PC-9 (cell line): Measurements from ENCODE around the gene ITSN1. TPM values are rescaled to one million over a fixed set of nuclear protein-coding genes. Genes with fewer than 3 reads are reported as not detected.

Experiments
- BruUV-seq: library from RNA; stranded (reverse); fragments of 400-500 nt; replicated peaks from 2 replicates; lab custom pipeline; 2021; lab: Mats Ljungman, UMichigan
- CTCF ChIA-PET: fragments of 300-600 bp; sonication (Branson Sonifier 250); formaldehyde crosslinking; loops from one replicate; lab custom pipeline; 2022; ENCODE audit warnings: antibody characterized with exemption; lab: Charles Lee
- POLR2A ChIA-PET: fragments of 300-600 bp; sonication (Branson Sonifier 250); formaldehyde crosslinking; loops from one replicate; lab custom pipeline; 2022; ENCODE audit warnings: antibody characterized with exemption; ENCODE audit not compliant: unreplicated experiment; lab: Charles Lee
- DNase-seq, 2 experiments: peaks; one replicate each; pipeline versions ENCODE4 v3.0.0 to v3.0.0-alpha.2; 2015 to 2022; ENCODE audit warnings: mixed read lengths in 1 of 2
- H2AFZ ChIP-seq: fragments of 200-600 bp; sonication (generic); 2 replicates; pipeline ENCODE4 v1.8.1; 2017; ENCODE audit warnings: antibody characterized with exemption
- H3F3A ChIP-seq: fragments of 200-600 bp; sonication (generic); 2 replicates; pipeline ENCODE4 v1.8.1; 2017; ENCODE audit warnings: antibody characterized with exemption, mild to moderate bottlenecking, low read depth; ENCODE audit not compliant: insufficient read depth
- H3K27ac ChIP-seq: fragments of 200-600 bp; sonication (generic); 2 replicates; pipeline ENCODE4 v1.6.1; 2016; ENCODE audit warnings: mixed run types
- H3K27me3 ChIP-seq: fragments of 200-600 bp; sonication (generic); 2 replicates; pipeline ENCODE4 v1.6.1; 2016; ENCODE audit warnings: low read depth, mixed run types; ENCODE audit not compliant: insufficient read depth
- H3K36me3 ChIP-seq: fragments of 200-600 bp; sonication (generic); 2 replicates; pipeline ENCODE4 v1.6.1; 2016; ENCODE audit warnings: low read depth, mixed run types
- H3K4me1 ChIP-seq: fragments of 200-600 bp; sonication (generic); replicated peaks from 2 replicates; pipeline ENCODE4 v1.6.1; 2016; ENCODE audit warnings: mixed run types; ENCODE audit not compliant: insufficient read depth
- H3K4me2 ChIP-seq: fragments of 200-600 bp; sonication (generic); 2 replicates; pipeline ENCODE4 v1.6.1; 2017; ENCODE audit warnings: mixed run types
- H3K4me3 ChIP-seq: fragments of 200-600 bp; sonication (generic); 2 replicates; pipeline ENCODE4 v1.6.1; 2016; ENCODE audit warnings: mixed run types
- H3K79me2 ChIP-seq: fragments of 200-600 bp; sonication (generic); 2 replicates; pipeline ENCODE4 v1.6.1; 2017; ENCODE audit warnings: low read depth, mixed run types
- H3K9me2 ChIP-seq: fragments of 200-600 bp; sonication (generic); 2 replicates; pipeline ENCODE4 v1.8.1; 2017; ENCODE audit warnings: mild to moderate bottlenecking; ENCODE audit not compliant: insufficient read depth
- H3K9me3 ChIP-seq: fragments of 200-600 bp; sonication (generic); 2 replicates; pipeline ENCODE4 v1.8.1; 2016; ENCODE audit warnings: low read depth; ENCODE audit not compliant: insufficient read depth
- H4K20me1 ChIP-seq: fragments of 200-600 bp; sonication (generic); 2 replicates; pipeline ENCODE4 v1.8.1; 2017; ENCODE audit not compliant: insufficient read depth
- CTCF ChIP-seq: fragments of 200-600 bp; sonication (generic); conservative IDR thresholded peaks from 2 replicates; pipeline ENCODE4 v1.6.1; 2017; ENCODE audit warnings: mixed run types, antibody characterized with exemption, mild to moderate bottlenecking, moderate library complexity
- EZH2 ChIP-seq: fragments of 200-600 bp; sonication (generic); IDR thresholded peaks from 2 replicates; pipeline ENCODE4 v1.8.0; 2017; ENCODE audit warnings: antibody characterized with exemption, low read depth
- intact Hi-C: fragments of 100-400 bp; cut with micrococcal nuclease; formaldehyde crosslinking; loops from one replicate; pipeline ENCODE4 v1.10.0; 2022; ENCODE audit not compliant: unreplicated experiment
- total RNA-seq: library from RNA; stranded (reverse); gene quantifications from 2 replicates; pipeline ENCODE4 v1.2.3, GENCODE V29; 2021

The ITSN1 gene
- total RNA-seq, 1 experiment from 2014 or later: 46.3 TPM

- 0 out of 2 replicates have a peak, but pooled peaks cover 4% of the 10 kb centered on the region for H3F3A ChIP-seq
- CTCF ChIA-PET: interaction anchor here (0.6 kb wide), 1 partner anchor 209 kb away, joined by 5 read pairs; no protein-coding TSS in a partner anchor
- H3K4me1 ChIP-seq: 0 out of 2 replicates have a peak, but pooled peaks cover 7% of the 10 kb centered on the region
- H2AFZ ChIP-seq: no peak overlapping the region
- H3K9me2 ChIP-seq: no peaks in the 10 kb centered on the region
- H3K27ac ChIP-seq: no peak overlapping the region
- no peaks in the 10 kb centered on the region for H4K20me1 ChIP-seq
- no peaks in the 10 kb centered on the region for H3K36me3 ChIP-seq
- H3K9me3 ChIP-seq: no peaks in the 10 kb centered on the region
- BruUV-seq: no TSS peak
- POLR2A ChIA-PET: no interaction called here
- no peak overlapping the region for H3K4me3 ChIP-seq
- no peak for TF ChIP-seq EZH2
- peak; percentile 63 for TF ChIP-seq CTCF
- intact Hi-C loops: loop anchor here (5.0 to 10.0 kb wide), 3 partner anchors 250 to 1060 kb away; partner anchors contain the start of genes CRYZL1 and ITSN1
- H3K27me3 ChIP-seq: no peaks in the 10 kb centered on the region
- no peaks in the 10 kb centered on the region for H3K79me2 ChIP-seq
- DNase-seq: peak in 1 of 2 experiments; percentile 66
- H3K4me2 ChIP-seq: peak overlapping the region; percentile 74
Observed at GRCh38 chr21:33894736-33895288, 252.5 kb downstream of the ITSN1 start.

DNA sequence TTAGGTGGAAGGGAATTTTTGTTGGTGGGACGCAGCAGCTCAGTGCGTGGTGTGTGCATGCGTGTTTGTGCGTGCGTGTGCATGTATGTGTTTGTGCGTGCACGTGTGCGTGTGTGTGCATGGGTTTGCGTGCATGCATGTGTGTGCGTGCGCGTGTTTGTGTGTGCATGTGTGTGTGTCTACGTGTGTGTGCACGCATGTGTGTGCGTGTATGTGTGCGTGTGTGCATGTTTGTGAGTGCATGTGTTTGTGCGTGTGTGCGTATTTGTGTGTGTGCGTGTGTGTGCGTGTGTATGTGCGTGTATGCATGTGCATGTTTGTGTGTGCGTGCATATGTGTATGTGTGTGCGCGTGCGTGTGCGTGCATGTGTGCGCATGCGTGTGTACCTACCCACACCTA is 253.1 kb downstream of the ITSN1 start:
- H3K27ac ChIP-seq: no peak overlapping the region
- TF ChIP-seq CTCF (no peak), EZH2 (no peak)
- no peaks in the 10 kb centered on the region for H3K79me2 ChIP-seq
- no peaks in the 10 kb centered on the region for H3K36me3 ChIP-seq
- no peaks in the 10 kb centered on the region for H3K9me2 ChIP-seq
- no peaks in the 10 kb centered on the region for H3K9me3 ChIP-seq
- no peak overlapping the region for H2AFZ ChIP-seq
- intact Hi-C loops: loop anchor here (10.0 kb wide), 2 partner anchors 251 to 1061 kb away; partner anchors contain the start of genes CRYZL1 and ITSN1
- no TSS peak for BruUV-seq
- no peaks in the 10 kb centered on the region for H3K27me3 ChIP-seq
- H4K20me1 ChIP-seq: no peaks in the 10 kb centered on the region
- 0 out of 2 replicates have a peak, but pooled peaks cover 4% of the 10 kb centered on the region for H3F3A ChIP-seq
- 0 out of 2 replicates have a peak, but pooled peaks cover 7% of the 10 kb centered on the region for H3K4me1 ChIP-seq
- DNase-seq: no peak
- no peak overlapping the region for H3K4me3 ChIP-seq
- ChIA-PET POLR2A (no interaction called here), CTCF (interaction anchor here (0.6 kb wide), 1 partner anchor 209 kb away, joined by 5 read pairs; no protein-coding TSS in a partner anchor)
- no peak overlapping the region for H3K4me2 ChIP-seq

DNA sequence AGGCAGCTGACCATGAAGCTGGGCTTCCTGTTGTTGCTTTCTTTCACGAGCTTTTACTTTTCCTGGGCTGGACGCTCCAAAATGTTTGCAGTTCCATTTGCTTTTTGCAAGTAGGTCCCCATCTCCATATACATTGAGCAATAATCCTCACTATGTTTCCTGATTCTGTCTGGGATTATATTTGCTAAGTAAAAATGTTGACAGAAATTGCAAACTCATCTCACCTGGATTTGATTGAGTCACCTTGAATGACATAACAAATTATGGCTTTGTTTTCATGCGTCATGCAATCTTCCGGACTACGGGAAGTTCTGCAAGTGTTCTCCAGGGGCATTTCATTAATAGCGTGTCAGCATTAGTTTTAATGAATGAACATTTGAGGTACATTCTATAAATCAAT is 254.4 kb downstream of the ITSN1 start:
- POLR2A ChIA-PET: no interaction called here
- no TSS peak for BruUV-seq
- Histone ChIP-seq H2AFZ (no peak overlapping the region), H3K27me3 (no peaks in the 10 kb centered on the region), H3K4me1 (0 out of 2 replicates have a peak, but pooled peaks cover 7% of the 10 kb centered on the region), H3K9me2 (no peaks in the 10 kb centered on the region), H3K36me3 (no peaks in the 10 kb centered on the region), H4K20me1 (no peaks in the 10 kb centered on the region), H3K9me3 (no peaks in the 10 kb centered on the region), H3K4me2 (no peak overlapping the region), H3K79me2 (no peaks in the 10 kb centered on the region), H3K4me3 (no peak overlapping the region), H3F3A (0 out of 2 replicates have a peak, but pooled peaks cover 4% of the 10 kb centered on the region), H3K27ac (no peak overlapping the region)
- TF ChIP-seq CTCF (no peak), EZH2 (no peak)
- no peak for DNase-seq
- intact Hi-C loops: loop anchor here (10.0 kb wide), 2 partner anchors 252 to 1062 kb away; partner anchors contain the start of genes CRYZL1 and ITSN1
- CTCF ChIA-PET: interaction anchor here (0.6 kb wide), 1 partner anchor 417 kb away, joined by 4 read pairs; no protein-coding TSS in a partner anchor
